ENCODE data around the gene EHBP1L1.

EHBP1L1 gene

DNA sequence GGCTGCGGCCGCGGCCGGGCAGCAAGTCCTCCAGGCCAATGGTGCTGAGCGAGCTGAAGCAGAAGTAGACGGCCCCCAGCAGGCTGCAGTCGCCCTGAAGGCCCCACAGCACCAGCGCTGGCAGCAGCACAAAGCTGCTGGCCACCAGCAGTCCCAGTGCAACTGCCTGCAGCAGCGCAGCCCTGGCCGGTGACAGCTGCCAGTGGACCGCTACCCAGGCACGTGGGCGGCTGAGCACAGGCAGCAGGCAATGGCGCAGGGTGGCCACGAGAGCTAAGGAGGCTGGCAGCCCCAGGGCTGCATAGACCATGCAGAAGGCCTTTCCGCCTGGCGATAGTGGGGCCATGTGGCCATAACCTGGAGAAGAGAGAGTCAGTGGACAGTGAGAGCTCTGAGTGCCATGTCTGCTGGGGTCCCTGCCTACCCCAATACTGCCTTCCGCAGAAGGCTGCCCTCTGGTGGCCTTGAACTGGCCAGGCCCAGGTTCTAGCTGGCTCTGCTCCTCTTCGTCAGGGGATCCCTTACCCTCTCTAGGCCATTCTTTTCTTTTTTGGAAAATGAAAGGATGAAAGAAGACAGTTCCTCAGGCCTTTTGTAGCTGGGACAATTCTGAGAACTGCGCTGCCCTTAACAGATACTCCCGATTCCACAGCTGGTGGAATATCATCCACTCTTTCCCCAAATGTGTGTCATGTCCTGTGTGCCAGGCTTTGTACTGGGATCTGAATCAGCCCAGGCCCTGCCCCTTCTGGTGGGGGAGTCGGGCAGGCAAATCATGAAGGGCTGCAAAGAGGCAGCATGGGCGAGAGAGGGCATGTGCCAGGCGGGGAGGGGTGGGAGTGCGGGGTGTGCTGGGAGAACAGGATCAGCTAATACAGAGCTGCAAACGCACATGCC, 17.9 kb downstream of the EHBP1L1 start:
- no peak for DNase-seq (ENCODE audit: low read depth in 3 of 3)

DNA sequence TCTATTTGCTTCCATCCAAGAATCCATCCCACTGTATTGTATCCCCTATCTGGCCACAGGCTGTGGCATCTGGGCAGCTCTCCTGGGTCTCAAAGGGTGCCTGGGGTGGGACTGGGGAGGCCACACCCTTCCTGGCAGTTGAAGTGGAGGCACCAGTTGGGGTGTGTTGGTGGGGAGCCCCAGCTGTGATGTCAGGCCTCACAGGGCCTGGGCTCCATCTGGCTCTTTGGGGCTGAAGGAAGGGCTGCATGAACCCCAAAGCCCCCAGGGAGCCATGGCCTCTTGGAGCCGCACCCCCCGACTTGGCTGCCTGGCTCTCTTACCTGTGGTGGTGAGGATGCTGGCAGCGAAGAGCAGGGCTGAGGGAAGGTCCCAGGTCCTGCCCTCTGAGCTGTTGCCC, 19.3 kb downstream of the EHBP1L1 start:
- no peak for DNase-seq (ENCODE audit: low read depth in 3 of 3)

DNA sequence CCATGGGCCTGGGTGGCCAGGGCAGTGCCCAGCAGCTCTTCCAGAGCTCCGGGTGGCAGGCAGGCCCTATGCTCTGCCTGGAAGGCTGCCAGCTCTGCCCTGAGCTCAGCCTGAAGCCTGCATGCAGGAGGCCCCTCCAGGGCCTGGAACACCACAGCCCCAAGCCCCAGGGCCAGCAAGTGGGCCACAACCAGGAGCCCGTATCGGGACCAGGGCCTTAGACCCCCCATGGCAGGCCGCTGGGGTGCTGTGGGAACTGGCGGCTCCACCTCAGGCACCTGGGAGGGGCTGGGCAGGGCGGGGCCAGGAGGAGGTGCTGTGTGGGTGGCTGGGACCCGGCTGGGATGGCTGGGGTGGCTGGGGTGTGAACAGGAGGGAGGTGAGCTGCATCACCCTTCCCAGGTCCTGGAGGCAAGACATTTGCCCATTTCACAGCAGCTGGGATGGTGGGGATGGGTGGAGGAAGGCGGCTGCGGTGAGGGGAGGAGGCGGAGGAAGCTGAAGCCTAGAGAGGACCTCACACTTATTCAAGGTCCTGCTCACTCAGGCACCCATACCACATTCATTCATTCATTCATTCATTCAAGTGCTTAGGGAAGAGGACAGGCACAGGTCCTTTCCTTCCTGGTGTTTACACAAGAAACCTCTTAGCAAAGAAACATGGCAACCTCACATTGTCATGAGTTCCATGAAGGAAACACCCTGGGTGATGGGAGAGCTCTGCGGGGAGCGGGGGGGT, 19.9 kb downstream of the EHBP1L1 start, which contains the start of gene KCNK7:
Gene KCNK7 (minus strand): TSS at position 258 of the 739 bp plus-strand sequence. CDS start 28 bp downstream, at position 230.
- DNase-seq (ENCODE audit: low read depth in 3 of 3), result no peak

DNA sequence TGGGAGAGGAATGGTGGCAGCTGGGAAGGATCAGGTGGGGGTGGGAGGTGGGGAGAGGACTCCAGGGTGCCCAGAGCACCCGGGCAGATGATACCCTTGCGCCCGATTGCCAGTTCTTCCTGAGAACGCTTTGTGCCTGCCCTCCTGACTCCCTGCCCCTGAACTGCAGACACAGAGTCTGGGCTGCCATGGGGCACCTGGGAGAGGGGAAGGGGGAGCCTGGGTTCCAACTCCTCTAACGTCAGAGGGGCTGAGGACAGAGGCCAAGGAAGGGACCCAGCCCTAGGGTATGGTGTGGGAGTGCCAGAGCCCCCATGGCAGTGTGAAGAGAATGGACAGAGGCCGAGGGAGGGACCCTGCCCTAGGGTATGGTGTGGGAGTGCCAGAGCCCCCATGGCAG, 20.7 kb downstream of the EHBP1L1 start:
- DNase-seq (ENCODE audit: low read depth in 3 of 3), result no peak

DNA sequence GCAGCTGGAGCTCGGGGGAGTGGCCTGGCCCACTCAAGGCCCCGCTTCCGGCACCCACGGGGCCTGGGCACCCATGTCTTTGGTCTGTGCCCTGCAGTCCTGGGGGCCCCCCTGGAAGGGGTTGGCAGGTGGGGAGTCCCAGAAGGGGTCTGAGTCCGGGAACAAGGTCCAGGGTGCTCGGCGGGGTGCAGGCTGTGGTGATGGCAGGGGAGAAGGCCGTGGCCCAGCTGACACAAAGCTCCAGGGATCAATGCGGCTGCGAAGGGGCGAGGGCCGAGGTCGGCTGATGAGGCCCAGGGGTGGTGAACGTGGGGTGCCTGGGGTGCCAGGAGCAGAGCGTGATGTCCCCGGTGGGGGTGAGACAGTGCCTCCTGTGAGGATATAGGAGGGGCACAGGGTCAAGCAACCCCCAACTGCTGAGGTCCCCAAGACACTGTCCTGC, 22.4 kb downstream of the EHBP1L1 start:
- no peak for DNase-seq (ENCODE audit: low read depth in 3 of 3)

DNA sequence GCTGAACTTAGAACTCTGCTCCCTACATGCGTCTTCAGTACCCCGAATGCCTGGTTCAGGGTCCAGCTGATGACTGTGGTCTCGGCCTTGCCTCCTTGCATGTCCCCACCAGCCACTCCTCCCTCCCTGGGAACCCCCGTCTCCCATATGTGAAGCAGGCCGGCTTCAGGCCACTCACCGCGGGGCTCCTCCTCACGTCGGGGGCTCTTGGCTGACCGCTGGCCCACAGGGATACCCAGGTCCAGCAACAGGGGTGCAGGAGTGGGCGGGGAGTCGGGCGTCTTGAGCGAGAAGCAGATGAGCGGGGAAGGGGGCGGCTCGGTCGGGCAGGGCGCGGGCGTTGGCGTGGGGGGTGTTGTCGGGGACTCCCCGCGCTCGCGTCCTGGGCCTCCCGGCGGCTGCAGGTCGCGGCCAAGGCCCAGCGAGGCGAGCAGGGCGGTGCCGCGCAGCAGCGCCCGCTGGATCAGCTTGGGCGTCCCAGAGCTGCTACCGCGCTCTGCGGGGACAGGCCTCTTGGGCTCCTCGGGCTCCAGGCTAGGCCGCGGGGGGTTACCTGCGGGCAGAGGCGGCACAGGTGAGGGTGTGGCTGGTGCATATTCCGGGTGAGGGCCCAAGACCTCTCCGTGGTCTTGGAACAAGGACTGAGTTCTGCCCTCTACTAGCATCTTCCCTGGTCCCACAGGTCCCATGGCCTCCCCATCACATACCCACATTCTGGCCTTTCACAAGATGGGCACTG, 23.5 kb downstream of the EHBP1L1 start:
- DNase-seq (ENCODE audit: low read depth in 3 of 3), result no peak

DNA sequence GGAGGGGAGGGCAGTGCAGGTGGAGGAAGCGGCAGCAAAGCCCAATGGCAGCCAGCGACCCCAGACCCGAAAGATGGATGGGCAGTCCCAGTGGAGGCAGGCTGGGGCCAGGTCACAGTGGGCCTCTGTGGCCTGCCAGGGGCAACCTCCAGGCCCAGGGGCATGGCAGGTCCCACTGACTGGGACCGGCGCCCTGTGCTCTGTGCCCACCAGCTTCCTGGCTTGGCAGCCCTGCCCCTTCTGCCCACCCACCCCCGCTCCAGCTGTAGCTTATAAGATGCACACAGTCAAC, 24.0 kb downstream of the EHBP1L1 start:
- no peak for DNase-seq (ENCODE audit: low read depth in 3 of 3)

DNA sequence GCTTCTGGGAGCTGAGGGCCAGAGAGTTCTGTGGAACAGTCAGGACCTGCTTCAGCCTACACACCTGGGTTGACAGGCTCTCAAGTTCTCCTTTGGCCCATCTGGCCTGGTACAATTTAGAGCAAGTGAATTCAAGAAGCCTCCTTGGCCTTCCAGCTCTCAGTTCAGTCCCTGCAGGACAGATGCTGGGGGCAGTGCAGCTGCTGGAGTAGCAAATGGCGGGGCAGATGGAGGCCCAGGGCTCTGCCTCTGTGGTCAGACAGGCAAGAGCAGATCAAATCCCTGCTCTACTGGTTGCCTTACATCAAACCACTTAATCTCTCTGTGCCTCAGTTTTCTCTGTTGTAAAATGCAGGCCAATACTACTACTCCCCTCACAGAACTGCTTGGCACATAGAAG, 28.4 kb downstream of the EHBP1L1 start:
- DNase-seq (ENCODE audit: low read depth in 3 of 3), result no peak

DNA sequence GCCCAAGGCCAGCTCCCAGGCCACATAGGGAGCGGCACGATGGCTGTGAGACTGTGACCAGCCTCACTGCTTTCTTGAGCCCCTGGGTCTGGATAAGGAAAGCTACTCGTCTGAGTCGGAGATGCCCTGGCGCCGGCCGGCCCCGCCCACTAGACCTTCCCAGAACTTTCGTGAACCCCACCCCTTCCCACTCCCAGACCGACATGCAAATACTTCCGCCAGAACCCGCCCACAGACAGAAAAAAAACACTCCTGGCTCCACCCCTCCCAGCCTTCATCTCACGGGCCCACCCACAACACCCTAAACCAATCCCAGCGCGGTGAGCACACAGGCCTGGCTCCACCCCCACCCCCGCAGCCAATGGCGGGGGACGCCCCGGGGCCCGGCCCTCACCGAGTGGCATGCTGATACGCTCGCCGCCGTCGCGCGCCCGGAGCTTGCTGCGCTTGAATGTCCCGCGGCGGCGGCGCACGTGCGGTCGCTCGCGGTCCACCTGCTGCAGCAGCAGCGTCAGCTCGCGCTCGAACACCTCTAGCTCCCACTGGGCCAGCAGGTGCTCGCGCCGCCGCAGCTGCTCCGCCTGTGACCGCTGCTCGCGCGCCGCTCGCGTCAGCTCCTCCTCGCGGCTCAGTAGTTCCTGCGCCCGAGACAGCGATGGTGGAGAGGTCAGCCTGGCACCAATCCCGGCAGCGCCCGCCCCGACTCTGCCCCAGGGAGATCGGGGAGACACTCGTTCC, 31.2 kb downstream of the EHBP1L1 start:
- DNase-seq (ENCODE audit: low read depth in 3 of 3), result no peak

DNA sequence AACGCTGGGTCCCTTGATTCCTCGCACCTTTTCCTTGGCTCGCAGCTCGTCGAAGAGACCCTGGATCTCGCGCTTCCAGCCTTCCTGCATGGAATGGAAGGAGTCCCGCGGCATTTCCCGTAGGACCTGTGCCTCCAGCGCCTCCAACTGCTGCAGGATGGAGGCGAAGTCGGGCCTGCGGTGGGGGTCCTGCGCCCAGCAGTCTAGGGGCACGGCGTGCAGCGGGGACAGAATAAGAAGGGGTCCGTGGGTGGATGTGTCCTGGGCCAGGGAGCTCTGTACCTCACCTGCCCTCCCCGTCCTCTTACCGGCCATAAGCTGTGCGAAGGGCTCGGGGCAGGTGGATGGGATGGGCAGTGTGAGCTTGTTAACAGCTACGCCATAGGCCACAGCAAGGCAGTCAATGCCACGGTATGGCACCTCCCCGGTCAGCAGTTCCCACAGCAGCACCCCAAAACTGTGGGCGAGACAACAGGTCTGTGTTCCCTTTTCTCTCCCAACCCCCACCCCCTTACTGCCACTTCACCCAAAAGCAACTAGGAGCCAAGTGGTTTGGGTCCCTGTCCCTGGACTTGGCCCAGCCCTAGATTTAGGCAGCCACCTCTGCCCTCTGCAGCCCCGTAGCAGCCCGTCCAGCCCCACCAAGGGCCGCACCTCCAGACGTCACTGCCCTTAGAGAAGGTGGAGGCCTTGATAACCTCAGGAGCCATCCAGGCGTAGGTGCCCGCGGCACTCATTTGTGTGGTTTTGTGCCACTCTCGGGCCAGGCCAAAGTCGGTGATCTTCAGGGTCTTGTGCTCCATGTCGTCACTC, 32.0 kb downstream of the EHBP1L1 start:
- no peak for DNase-seq (ENCODE audit: low read depth in 3 of 3)

DNA sequence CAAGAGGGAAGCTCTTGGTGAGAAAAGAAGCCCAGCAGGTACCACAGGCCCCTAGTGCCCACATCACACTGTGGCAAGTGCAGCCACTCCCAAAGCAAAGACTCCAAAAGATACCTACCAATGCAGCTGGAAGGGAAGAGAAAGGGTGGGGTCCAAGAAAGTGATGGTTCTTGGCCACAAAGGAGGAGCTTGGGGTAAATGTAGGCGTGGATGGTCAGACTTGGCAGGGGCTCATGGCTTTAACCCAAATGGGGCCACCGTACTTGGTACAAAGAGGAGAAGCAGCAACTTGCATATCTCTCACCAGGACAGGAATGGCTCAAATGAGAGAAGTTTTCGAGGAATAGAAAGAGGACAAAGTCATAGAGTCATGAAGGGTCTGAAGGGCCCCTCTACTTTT, 33.4 kb downstream of the EHBP1L1 start:
- no peak for DNase-seq (ENCODE audit: low read depth in 3 of 3)

DNA sequence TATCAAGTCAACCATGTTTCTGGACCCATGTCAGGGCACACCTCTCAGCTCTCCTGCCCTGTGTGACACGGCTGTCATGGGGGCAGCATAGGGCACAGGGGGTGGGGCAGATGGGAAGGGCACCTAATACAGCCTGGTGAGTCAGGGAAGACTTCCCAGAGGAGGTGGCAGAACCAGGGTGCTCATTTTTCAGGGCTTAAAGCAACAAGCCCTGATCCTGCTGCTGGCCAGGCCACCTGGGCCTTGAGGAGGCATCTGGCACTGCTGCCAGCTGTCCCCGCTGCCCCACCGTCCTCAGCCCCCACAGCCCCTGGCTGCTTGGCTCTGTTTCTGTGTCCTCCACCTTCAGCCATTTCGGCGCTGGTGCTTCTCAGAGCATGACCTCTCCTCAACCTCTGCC, 33.8 kb downstream of the EHBP1L1 start:
- no peak for DNase-seq (ENCODE audit: low read depth in 3 of 3)

DNA sequence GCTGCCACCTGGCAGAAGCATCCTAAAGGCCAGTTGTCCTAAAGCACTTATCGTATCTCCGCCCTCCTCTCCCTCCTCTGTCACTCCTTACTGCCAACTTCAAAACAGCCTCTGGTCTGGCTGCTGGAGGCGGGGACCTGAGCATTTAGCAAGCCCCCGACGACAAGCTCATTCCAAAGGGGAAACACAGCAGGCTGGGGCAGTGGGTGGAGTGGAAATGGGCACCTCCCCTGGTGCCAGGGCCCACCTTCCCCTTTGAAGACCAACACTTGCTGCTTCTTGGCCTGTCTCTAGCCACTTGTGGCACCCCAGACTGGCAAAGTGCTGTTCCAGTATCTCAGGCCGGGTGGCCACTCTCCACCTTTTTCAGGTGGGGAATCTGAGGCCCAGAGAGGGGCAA, 34.6 kb downstream of the EHBP1L1 start:
- no peak for DNase-seq (ENCODE audit: low read depth in 3 of 3)

DNA sequence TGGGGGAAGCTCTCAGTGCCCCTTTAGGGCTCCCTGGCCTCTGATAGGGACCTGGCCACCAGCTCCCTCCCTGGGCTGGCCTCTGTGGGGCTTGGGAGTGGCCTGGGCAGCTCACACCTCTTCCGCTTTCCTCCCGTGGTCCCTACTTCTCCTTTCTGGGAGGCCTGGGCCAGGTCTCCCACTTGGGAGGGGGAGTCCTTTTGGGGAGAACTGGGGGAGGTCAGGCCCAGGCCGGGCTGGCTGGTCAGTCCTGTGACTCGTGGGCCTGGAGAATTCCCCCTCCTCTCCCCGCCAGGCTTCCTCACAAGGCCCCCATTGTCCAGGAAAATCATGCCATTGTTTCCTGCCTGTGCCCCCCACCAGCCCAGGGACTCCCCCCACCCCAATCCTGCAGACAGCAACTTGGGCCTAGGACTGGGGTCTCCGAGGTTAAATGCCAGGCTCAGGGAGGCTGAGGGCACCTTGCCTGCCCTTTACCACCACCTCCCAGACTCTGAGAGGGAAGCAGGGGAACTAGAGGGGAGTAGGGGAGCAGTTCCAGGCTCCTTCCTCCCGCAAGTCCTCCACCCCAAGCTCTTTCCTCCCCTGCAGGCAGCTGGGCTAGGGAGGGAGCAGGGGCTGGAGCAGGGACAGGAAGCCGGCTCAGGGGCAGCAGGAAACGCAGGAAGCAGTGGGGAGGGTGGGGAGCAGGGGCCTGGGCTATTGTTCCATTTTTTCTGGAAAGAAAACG, 35.3 kb downstream of the EHBP1L1 start:
- DNase-seq (ENCODE audit: low read depth in 3 of 3), result no peak

DNA sequence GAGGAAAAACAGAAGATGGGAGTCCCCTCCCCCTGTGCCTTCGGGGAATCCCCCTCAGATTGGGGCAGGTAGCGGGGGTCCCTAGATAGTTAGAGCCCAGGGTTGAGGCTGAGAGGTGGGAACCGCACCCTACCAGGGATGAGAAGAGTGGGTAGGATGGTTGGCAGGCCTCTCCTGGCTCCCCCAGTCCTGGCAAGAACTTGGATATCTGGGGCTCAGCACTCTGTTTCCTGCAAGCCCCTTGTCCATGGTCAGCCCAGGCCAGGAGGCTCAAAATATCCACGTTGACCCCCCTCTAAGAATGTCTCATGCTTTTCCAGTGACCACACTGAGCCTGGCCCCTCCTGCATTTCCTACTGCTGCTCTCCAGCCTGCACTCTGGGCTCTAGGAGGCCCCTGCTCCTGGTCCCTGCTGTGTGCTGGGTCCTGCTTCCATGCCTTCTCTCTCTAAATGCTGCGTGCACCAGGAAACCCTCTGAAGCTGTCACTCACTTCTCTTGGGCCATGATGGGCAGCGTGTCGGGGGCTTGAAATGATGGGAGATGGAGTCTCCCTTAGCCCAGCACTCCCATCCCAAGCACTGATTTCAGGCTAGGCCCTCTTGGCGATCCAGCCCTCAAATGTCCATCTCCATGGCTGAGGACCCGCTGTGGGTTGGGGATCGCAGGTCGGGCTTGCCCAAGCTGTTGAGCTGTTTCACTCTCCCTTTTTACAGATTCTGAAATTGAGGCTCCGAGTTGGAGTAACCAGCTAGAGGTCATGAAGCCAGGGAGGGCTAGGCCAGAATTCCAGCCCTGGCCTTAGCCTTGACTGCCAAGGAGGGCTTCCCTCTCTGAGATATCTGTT, 36.1 kb downstream of the EHBP1L1 start:
- no peak for DNase-seq (ENCODE audit: low read depth in 3 of 3)

DNA sequence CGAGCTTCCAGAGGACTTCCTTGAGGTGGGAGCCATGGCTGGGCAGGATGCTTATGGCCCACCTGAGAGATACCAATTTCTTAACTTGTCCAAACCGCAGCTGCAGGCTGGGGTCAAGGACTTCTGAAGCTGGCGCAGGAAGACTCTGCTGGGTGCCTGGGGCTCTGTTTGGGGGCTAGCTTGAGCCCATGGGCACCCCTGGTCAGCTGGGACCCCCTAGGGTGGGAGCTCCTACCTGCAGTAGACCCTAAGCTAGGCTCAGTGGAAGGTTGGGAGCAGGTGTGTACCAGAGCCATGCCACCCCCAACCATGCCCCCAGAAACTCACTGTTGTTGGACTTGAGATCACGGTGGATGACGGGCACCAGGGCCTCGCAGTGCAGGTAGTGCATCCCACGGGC, 36.8 kb downstream of the EHBP1L1 start:
- no peak for DNase-seq (ENCODE audit: low read depth in 3 of 3)

DNA sequence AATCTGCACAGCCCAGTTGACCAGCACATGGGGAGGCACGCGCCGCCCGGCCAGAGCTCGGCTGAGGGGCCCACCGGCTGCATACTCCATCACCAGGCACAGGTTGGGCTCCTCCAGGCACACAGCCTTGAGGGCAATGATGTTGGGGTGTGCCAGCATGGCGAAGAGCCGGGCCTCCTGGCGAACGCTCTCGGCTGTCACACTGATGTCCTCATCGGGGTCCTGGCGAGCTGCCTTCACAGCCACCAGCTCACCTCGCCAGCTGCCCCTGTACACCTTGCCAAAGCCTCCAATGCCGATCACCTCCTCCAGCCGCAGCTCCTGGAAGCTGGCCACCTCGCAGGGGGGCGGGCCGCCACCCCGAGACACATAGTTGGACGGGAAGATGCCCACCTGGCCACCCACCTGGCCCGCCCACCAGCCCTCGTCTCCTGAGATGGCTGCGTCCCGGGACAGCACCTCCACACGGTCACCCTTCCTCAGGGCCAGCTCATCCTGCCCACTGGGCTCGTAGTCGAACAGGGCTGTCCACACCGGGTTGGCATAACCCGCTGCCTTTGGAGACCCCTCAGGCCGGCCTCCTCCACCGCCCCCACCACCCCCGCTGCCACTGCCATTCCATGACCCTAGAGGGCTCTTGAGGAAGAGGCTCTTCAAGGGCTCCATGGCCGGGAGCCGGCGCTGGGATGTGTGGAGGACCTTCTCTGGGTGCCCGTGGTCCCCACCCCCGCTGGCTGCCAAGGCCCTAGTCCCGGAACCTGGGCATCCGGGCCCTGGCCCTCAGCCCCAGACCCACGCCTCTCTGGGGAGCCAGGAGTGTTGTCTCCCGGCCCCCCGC, 37.5 kb downstream of the EHBP1L1 start:
- DNase-seq (ENCODE audit: low read depth in 3 of 3), result no peak

DNA sequence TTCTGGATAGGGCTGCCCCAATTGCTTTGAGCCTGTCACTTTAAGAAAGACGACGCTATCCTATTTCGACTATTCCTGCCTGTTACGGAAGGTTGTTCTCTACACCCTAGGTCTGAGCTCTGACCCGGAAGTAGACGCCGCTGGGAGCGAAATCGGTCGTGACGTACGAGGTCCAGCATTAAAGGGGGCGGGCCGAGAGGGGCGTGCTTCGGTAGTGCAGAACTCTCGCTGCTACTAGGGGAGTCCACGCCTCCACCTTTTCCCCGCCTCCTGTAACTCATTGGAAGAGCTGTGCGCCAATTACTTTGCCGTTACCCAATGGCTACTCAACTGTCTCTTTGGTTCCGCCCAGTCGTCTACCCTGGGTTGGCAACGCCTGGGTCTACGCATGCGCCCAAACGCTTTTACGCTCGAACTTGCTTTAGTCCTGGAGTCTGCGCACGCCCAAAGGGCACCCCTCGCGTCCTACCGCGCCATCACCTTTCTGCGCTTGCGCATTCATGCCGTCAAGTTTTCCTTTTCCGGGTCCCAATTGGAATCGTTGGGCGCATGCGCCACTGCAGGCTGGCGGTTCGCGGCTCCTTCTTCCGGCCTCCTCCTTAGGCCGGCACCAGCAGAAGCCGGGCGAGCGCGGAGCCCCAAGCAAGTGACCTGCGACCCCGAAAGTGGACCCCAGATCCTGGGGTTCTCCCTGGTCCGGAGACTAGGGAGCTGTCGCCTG, 39.5 kb downstream of the EHBP1L1 start, which contains the start of gene PCNX3:
Gene PCNX3 (plus strand): TSS at position 548 of the 721 bp plus-strand sequence. CDS start 536 bp downstream, outside the sequence.
- DNase-seq (ENCODE audit: low read depth in 3 of 3), result peak; percentile 99 to 100 (median 100)

Data from stimulated activated CD4-positive, alpha-beta T cell treated with anti-CD3 and anti-CD28 coated beads, TNF-alpha, amount 100 ng/mL, for 24 hours (primary cell).